Measurements from ENCODE around the gene HOGA1.

The HOGA1 gene

GRCh38 chr10:97651773-97652172 lies 67.6 kb downstream of the HOGA1 start:
- no peak for DNase-seq

GRCh38 chr10:97656777-97657176 lies 72.6 kb downstream of the HOGA1 start:
- DNase-seq, result no peak

GRCh38 chr10:97659589-97659988 lies 75.4 kb downstream of the HOGA1 start:
- no peak for DNase-seq
